GF-D8 (cell line): Measurements from ENCODE around the gene SYNPO.

Source experiments
- DNase-seq: peaks from one replicate; lab custom pipeline; 2025; lab: John Stamatoyannopoulos, UW

Gene SYNPO

GRCh38 chr5:150641006-150641570 is 628 bp downstream of the SYNPO start:
- DNase-seq: no peak

DNA sequence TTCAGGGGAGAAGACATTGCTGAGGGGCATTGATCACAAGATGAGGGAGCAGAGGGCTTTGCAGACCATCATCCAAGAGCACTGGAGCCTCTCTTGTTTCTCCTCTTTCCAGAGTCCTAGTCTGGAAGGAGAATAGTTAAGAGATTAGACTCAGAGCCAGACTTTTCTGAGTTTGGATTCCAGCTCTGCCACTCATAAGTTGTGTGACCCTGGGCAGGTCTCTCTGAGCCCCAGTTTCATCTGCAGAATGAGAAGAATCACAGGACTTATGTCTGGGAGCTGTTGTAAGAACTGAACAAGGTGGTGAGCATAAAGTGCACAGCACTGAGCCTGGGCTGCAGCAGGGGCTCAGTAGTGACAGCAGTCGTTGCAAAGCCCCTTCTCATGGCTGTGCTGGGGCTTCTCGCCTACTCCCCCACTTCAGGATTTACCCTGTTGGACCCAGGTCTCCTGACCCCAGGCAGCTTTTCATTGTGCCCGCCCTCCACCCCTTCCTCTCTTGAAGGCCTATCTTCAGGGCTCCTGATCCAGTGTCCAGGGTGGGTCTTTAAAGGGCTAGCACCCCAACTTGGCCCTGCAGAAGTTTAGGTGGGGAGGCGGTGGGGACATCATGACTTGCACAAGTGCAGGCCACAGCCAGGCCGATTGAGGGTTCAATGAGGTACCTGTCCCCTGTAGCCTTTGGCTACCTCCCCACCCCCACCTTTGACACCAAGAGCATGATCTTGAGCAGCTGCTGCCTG is 1.5 kb downstream of the SYNPO start:
- no peak for DNase-seq

DNA sequence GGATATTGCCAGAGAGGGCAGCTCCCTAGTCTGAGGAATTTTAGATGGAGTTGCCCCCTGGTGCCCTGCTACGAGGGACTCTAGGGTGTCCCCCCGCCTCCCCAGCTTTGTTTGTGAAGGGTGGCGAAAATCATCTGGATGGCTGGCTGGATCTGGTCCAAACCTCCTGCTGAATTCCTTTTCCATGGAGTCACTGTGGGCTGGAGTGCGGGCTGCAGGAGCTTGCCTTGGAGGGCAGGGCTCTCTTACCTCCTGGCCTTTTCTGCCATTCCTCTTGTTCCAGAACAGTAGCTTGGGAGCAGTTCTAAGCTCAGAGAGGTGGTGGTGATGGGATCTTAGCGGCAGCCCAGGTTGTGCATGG is 2.1 kb downstream of the SYNPO start:
- no peak for DNase-seq

- DNase-seq: no peak
Observed at GRCh38 chr5:150642991-150643710, 2.7 kb downstream of the SYNPO start.

GRCh38 chr5:150644058-150644457 is 3.6 kb downstream of the SYNPO start:
- no peak for DNase-seq

DNA sequence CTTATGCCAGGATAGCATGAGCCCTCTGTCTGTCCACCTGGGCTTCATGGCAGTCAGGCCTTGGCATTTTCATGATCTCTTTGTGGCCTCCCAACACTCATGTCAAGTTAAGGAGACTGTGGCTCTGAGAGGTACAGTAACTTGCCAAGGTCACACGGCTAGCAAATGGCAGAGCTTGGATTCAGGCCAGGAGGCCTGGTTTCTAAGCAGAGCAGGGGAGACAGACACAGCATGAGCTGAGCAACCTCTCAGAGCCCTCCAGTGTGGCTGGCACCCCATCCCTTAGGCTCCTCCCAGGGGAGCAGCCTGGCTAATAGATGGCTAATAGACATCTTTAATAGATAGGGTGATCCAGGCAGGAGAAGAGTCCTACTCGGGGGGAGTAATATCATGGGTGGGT is 4.1 kb downstream of the SYNPO start:
- no peak for DNase-seq

GRCh38 chr5:150645070-150645700 is 4.7 kb downstream of the SYNPO start:
- DNase-seq: no peak

GRCh38 chr5:150647275-150648251 is 7.1 kb downstream of the SYNPO start:
- no peak for DNase-seq

- no peak for DNase-seq
Observed at GRCh38 chr5:150648294-150649107, 8.0 kb downstream of the SYNPO start.

- no peak for DNase-seq
Observed at GRCh38 chr5:150649108-150650020, 8.9 kb downstream of the SYNPO start.

- DNase-seq: no peak
Observed at GRCh38 chr5:150650021-150651006, 9.9 kb downstream of the SYNPO start.

DNA sequence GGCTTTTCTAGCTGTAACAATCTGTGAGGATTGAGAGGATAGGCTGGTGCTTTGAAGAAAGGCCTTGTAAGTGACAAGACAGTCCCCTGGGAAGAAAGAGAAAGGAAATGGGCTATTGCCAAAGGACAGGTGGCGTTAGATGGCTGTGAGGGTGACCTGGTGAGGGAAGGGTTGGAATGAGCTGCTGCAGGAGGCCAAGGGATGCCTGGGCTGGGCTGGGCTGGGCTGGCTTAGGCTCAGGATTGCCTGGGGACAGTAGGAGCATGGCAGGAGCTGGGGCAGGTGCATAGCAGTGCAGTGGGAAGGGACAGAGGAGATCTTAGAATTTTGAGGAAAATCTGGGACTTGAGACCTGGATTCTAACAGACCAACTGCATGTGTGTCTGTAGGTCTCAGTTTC is 10.9 kb downstream of the SYNPO start:
- no peak for DNase-seq

GRCh38 chr5:150651924-150652671 is 11.6 kb downstream of the SYNPO start:
- DNase-seq: no peak

GRCh38 chr5:150653145-150653761 is 12.8 kb downstream of the SYNPO start:
- no peak for DNase-seq

DNA sequence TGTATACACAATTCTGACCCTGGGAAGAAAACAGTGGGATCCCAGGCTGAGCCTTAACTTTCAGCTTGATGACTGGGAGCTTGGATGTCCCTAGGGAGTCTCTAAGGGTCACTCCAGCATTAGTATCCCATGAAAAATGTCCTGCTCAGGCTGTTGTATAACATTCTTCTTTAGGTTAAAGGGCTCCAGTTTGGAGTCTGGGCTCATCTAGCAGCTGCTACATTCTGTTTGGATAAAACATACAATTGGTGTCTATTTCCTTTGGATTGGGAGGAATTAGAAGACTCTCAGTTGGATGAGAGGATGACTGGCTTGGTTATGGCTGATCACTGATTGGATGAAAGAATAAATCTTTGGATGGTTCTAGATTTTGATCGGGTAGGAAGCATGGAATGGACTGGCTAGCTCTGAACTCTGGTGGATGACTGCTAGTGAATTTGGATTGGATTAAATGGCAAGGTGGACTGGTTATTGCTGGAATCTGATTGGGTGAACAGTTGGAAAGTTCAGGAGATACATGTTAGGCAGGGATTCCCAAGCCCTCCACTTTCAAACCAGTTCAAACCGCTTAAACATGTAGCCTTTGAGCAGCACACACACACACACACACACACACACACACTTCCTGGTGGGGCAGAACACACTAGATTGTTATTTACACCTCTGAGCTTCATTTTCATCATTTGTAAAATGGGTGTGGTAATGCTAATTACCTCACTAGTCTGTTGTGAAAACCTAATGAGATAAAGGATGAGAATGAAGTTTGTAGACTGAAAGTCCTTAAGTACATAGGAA is 13.5 kb downstream of the SYNPO start:
- DNase-seq: no peak

GRCh38 chr5:150655221-150655620 is 14.8 kb downstream of the SYNPO start:
- DNase-seq: no peak
